Mucosa of stomach (tissue), 1 donor: ENCODE results near the gene DNAH10.

Experiments
- H3K27me3 ChIP-seq: one replicate; pipeline ENCODE4 v1.7.0; 2013; ENCODE audit warnings: mild to moderate bottlenecking, low read length; ENCODE audit not compliant: control insufficient read depth, insufficient read depth
- H3K36me3 ChIP-seq: one replicate; pipeline ENCODE4 v1.7.0; 2013; ENCODE audit warnings: low read length; ENCODE audit not compliant: control insufficient read depth, insufficient read depth
- H3K4me1 ChIP-seq: one replicate; pipeline ENCODE4 v1.7.0; 2013; ENCODE audit warnings: mild to moderate bottlenecking, low read length; ENCODE audit not compliant: control insufficient read depth, insufficient read depth
- H3K4me3 ChIP-seq: one replicate; pipeline ENCODE4 v1.7.0; 2013; ENCODE audit warnings: low read length
- H3K9ac ChIP-seq: one replicate; pipeline ENCODE4 v1.7.0; 2013; ENCODE audit warnings: mild to moderate bottlenecking, low read length, moderate library complexity
- H3K9me3 ChIP-seq: one replicate; pipeline ENCODE4 v1.7.0; 2013; ENCODE audit warnings: mild to moderate bottlenecking, low read length, moderate library complexity; ENCODE audit not compliant: control insufficient read depth
- donor health status: Pancreatic carcinoma.

The DNAH10 gene

DNA sequence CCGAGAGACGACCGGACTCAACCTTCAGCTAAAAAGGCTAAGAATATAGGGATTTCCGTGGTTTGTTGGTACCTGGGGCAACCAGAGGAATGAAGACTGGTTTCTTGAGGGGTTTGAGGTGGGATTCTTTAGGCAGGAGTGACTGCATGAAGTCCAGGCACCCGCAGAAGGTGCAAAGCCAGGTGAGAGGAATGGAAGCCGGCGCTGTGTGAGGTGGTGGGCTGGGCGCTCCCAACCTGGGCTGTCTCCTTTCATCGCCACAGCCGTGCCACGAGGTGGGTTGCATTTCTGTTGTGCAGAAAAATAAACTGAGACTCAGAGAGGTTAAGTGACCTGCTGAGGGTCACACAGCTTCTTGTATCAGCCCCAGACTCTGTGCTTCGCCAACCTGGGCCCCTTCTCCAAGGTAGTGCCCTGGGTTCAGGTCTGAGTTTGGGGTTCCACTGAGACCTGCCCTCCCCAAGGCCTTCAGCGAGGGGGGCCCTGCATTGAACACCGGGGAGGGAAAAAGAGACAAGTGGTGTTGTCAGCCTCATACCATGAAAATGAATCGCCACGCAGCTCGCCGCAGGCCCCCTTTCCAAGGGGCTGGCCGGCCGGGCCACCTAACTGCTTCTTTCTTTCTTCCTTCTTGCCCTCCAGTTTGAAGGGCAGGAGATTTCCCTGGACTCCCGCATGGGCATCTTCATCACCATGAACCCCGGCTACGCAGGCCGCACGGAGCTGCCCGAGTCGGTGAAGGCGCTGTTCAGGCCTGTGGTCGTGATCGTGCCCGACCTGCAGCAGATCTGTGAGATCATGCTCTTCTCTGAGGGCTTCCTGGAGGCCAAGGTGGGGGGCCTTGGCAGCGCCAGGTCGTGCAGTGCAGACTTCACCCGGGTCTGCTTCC is 88.4 kb downstream of the DNAH10 start:
- H3K36me3 ChIP-seq, result no peaks in the 10 kb centered on the region
- no peaks in the 10 kb centered on the region for H3K4me1 ChIP-seq
- H3K27me3 ChIP-seq, result no peaks in the 10 kb centered on the region
- H3K9ac ChIP-seq, result no peak overlapping the region
- H3K9me3 ChIP-seq, result no peaks in the 10 kb centered on the region
- no peak overlapping the region for H3K4me3 ChIP-seq

DNA sequence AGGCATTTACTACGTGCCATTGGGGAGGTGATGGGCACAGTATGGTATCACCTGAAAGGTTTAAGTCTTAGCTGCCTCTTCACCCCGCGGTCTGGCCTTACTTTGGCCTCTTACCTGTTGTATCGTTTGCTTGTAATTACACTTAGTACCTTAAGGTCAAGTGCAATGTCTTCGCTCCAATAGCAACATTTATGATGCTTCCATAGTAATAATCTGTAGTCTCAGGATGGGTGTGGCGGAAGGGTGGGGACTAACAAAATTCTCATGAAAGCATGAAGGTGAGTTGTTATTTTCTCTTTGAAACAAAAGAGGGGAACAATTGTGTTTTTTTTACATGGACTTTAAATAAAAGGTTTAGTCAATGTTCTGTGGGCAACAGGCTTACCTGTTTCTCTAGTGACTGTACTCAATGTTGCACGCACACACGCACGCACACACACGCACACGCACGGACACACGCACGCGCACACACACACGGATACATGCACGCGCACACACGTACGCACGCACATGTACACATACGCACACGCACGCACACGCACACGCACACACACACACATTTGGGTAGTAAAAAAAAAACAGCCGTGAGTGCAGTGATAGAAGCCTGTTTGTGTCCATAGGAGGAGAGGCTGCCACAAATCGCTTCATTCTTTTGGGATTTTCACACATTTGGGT is 91.4 kb downstream of the DNAH10 start:
- H3K27me3 ChIP-seq, result no peaks in the 10 kb centered on the region
- no peak overlapping the region for H3K4me3 ChIP-seq
- H3K36me3 ChIP-seq, result no peaks in the 10 kb centered on the region
- H3K4me1 ChIP-seq, result no peaks in the 10 kb centered on the region
- H3K9ac ChIP-seq, result no peak overlapping the region
- no peaks in the 10 kb centered on the region for H3K9me3 ChIP-seq

DNA sequence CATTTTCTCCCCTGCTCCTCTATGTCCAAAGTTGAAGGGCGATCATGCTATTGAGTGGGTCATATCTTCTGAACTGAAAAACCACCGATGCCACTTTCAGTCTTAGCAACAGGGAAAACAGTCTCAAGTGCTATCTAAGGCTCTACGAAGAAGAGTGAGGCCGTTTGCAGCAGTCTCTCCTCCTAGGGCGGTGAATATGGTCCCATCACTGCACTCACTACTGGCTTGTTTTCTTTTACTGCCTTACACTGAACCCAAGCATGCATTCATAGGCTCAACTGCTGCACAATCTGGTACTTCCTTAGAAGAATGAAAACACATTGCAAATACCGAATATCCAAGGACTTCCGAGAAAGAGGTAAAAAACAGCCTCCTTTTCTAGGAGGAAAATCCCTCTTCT is 92.1 kb downstream of the DNAH10 start:
- no peak overlapping the region for H3K9ac ChIP-seq
- H3K36me3 ChIP-seq, result no peaks in the 10 kb centered on the region
- H3K9me3 ChIP-seq, result no peaks in the 10 kb centered on the region
- no peaks in the 10 kb centered on the region for H3K4me1 ChIP-seq
- no peak overlapping the region for H3K4me3 ChIP-seq
- no peaks in the 10 kb centered on the region for H3K27me3 ChIP-seq

DNA sequence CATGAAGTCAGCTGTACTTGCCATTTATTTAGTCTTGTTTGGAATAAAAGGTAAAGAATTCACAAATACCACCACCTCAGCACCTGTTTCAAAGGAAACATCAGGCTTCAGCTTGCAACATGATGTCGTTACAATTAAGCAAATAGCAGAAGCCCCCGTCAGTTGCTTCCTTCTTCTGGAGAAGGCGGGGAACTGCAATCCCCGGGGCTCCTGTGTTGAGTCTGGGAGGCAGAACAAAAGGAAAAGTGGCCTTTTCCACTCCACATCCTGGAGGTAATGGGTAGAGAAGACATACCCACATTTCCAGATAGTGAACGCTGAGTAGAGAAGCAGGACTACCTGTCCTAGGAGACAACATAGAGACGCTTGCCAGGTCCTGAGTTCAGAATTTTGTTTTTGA is 92.8 kb downstream of the DNAH10 start:
- no peak overlapping the region for H3K9ac ChIP-seq
- H3K9me3 ChIP-seq, result no peaks in the 10 kb centered on the region
- H3K4me1 ChIP-seq, result no peaks in the 10 kb centered on the region
- H3K27me3 ChIP-seq, result no peaks in the 10 kb centered on the region
- H3K36me3 ChIP-seq, result no peaks in the 10 kb centered on the region
- H3K4me3 ChIP-seq, result no peak overlapping the region

DNA sequence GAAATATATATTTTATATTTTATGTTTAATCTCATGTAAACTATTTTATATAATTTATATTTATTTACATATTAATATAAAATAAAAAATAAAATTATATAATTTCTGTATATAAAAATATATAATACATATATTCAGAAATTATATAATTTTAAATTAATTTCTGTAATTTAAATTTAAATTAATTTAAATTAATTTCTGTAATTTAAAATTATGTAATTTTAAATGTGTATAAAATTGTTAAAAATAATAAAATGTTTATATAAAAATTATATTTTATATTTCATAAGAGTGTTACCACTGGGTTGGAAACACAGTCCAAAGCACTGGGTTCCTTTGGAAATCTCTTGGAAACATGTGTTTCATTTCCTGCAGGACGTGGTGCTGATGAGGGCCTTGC is 94.6 kb downstream of the DNAH10 start:
- H3K9me3 ChIP-seq, result no peaks in the 10 kb centered on the region
- no peak overlapping the region for H3K9ac ChIP-seq

DNA sequence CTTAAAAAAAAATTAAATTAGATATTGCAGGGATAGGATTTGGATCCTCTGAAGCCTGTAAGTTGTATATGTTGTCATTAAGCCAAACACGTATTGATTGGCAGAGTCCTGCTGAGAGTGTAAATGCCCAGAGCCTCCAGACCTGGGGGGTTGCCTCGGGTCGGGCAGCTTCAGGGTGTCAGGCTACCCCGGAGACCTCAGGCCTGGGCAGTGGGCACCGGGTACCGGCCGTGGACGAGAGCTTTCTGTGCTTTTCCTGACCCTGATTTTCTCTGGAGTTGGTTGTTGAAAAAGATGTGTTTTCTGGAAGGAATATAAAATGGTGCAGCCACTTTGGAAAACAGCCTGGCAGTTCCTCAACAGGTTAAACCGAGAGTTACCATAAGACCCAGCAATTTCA is 96.1 kb downstream of the DNAH10 start:
- Histone ChIP-seq H3K4me1 (no peaks in the 10 kb centered on the region), H3K36me3 (no peaks in the 10 kb centered on the region), H3K27me3 (no peaks in the 10 kb centered on the region), H3K9ac (no peak overlapping the region), H3K4me3 (no peak overlapping the region), H3K9me3 (no peaks in the 10 kb centered on the region)

More for the DNA sequence above, 94.6 kb downstream of the DNAH10 start:
- Histone ChIP-seq H3K27me3 (no peaks in the 10 kb centered on the region), H3K36me3 (no peaks in the 10 kb centered on the region), H3K4me1 (no peaks in the 10 kb centered on the region), H3K4me3 (no peak overlapping the region)

DNA sequence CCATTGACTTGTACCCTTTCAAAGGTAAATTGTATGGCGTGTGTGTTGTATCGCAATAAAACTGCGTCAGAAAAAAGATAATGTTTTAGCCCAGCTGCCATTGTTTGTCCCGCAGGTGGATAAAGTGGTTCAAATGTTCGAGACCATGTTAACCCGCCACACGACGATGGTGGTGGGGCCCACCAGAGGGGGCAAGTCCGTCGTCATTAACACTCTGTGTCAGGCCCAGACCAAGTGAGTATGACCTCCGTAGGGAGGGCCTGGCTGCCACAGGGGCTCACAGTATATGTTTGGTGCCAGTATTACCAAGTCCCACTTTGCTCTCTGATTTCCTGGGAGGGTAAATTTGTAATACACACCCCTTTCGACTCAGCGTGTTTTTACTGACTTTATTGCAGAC is 96.9 kb downstream of the DNAH10 start:
- no peak overlapping the region for H3K9ac ChIP-seq
- no peaks in the 10 kb centered on the region for H3K27me3 ChIP-seq
- H3K9me3 ChIP-seq, result no peaks in the 10 kb centered on the region
- H3K36me3 ChIP-seq, result no peaks in the 10 kb centered on the region
- no peaks in the 10 kb centered on the region for H3K4me1 ChIP-seq
- no peak overlapping the region for H3K4me3 ChIP-seq

DNA sequence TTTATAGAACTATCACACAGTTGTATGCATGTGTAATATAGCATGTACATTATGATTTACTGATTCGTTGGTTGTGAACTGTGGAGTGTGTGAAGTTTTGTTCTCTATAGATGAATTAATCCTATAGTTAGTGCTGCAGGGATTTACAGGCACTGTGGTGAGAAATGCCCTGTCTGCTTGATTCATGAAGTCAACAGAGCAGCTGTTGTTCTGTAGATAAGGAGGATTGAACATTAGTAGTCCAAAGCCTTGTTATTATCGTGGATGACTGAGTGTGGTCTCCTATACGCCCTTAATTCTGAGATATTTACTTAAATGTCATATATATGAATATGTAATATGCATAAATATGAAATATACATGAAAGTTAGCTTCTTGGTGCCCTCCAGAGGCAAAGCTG is 98.3 kb downstream of the DNAH10 start:
- Histone ChIP-seq H3K36me3 (no peaks in the 10 kb centered on the region), H3K9ac (no peak overlapping the region), H3K4me3 (no peak overlapping the region), H3K9me3 (no peaks in the 10 kb centered on the region), H3K4me1 (no peaks in the 10 kb centered on the region), H3K27me3 (no peaks in the 10 kb centered on the region)

DNA sequence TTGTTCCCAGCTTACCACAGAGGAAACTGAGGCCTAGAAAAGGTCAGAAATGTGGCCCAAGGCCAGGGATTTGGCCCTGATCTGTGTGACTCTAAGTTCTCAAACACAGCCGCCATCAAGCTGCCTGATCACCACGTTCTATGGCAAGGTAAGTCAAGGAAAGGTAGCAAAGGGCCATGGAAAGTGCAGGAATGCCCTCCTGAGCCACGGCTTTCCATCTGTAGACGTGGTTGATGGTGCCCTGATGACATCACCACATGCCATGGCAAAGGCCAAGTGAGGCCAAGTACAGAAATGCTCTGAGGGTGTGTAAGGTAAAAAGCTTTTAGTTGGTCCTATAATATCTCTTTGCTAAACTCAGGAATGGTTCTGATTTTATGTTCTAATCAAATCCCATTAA is 99.3 kb downstream of the DNAH10 start:
- H3K9me3 ChIP-seq, result no peaks in the 10 kb centered on the region
- H3K4me3 ChIP-seq, result no peak overlapping the region
- no peaks in the 10 kb centered on the region for H3K27me3 ChIP-seq
- no peaks in the 10 kb centered on the region for H3K4me1 ChIP-seq
- no peak overlapping the region for H3K9ac ChIP-seq
- H3K36me3 ChIP-seq, result no peaks in the 10 kb centered on the region

DNA sequence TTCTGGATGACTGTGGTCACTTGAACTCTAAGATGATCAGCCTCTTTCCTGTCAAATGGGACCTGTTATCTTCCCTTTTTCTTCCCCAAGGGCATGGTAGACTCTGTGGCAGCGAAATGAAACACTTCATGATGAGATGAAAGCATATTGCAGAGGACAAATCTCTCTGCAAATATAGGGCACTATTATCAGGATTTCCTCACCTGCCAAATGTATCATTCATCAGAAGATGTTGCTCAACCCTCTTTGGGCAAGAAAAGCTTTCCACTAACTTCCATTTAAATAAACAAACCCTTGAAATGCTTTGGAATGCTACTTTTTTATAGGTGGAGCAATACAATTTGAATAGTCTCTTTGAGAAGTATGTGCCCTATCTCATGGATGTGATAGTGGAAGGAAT is 105.0 kb downstream of the DNAH10 start:
- no peaks in the 10 kb centered on the region for H3K36me3 ChIP-seq
- peaks cover 13% of the 10 kb centered on the region for H3K4me1 ChIP-seq
- no peaks in the 10 kb centered on the region for H3K9me3 ChIP-seq
- no peak overlapping the region for H3K4me3 ChIP-seq
- peaks cover 4% of the 10 kb centered on the region for H3K27me3 ChIP-seq
- H3K9ac ChIP-seq, result no peak overlapping the region

DNA sequence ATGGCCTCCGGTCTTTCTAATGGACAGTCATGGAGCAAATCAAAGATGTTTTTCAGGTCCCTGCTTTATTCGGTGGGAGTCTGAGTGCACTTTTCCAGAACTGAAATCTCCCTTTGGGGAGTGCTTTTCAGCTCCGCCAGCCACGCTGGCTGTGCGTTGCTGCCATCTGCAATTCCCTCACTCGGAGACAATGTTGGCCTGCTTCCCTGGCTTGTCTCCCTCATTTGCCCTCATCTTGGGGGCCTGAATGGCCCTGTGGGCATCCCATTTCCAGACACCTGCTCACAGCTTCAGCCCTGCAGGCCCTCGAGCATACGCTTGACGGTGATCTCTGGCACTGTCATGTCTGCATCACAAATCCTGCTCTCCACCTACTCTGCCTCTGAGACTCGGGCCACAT is 106.7 kb downstream of the DNAH10 start:
- no peak overlapping the region for H3K4me3 ChIP-seq

DNA sequence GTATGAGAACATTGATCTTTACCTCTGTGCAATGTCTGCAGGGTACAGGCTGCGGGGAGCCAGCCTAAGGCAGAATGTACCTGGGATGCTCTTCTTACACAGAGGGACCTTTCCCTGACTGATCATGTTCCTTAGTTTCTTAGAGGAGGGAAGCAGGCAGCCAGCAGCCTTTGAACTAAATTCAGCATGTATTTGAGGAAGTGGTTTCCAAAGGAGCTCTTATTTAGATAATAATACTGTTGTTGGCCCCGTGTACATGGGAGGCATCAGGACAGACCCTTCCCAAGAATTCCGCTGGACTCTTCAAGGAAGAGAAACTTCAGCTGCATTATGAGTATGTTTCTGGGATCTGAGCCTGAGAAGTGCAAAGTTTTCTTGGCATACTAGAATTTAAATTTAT is 111.7 kb downstream of the DNAH10 start:
- H3K4me1 ChIP-seq, result peaks cover 13% of the 10 kb centered on the region

More for the DNA sequence above, 106.7 kb downstream of the DNAH10 start:
- Histone ChIP-seq H3K4me1 (peaks cover 13% of the 10 kb centered on the region), H3K9me3 (no peaks in the 10 kb centered on the region), H3K9ac (no peak overlapping the region), H3K36me3 (no peaks in the 10 kb centered on the region), H3K27me3 (peaks cover 4% of the 10 kb centered on the region)

More for the DNA sequence above, 111.7 kb downstream of the DNAH10 start:
- H3K9ac ChIP-seq, result no peak overlapping the region
- H3K9me3 ChIP-seq, result no peaks in the 10 kb centered on the region
- no peaks in the 10 kb centered on the region for H3K36me3 ChIP-seq
- H3K4me3 ChIP-seq, result no peak overlapping the region
- no peaks in the 10 kb centered on the region for H3K27me3 ChIP-seq
